WTC11 (cell line): ENCODE results near the gene RBM20. TPM values are rescaled to one million over a fixed set of nuclear protein-coding genes. Genes with fewer than 3 reads are reported as not detected.

Experiments
- ATAC-seq: fragments of 200-7000 bp; cut with Tn5 transposase; 2 replicates; pipeline ENCODE4 v1.10.0; 2021; ENCODE audit warnings: mild to moderate bottlenecking, moderate library complexity
- CTCF ChIA-PET: fragments of 300-600 bp; sonication (Branson Sonifier 250); formaldehyde crosslinking; loops from one replicate; lab custom pipeline; 2021; ENCODE audit warnings: antibody characterized with exemption; lab: Charles Lee
- POLR2A ChIA-PET: fragments of 350-600 bp; sonication (Branson Sonifier 250); formaldehyde crosslinking; loops from one replicate; lab custom pipeline; 2021; ENCODE audit warnings: antibody characterized with exemption; lab: Charles Lee
- DNase-seq: peaks from one replicate; pipeline ENCODE4 v3.0.0; 2021; ENCODE audit warnings: low spot score
- H3K27ac Mint-ChIP-seq: 2 replicates; pipeline ENCODE4 v1.8.0; 2021; ENCODE audit warnings: mixed read lengths
- H3K27me3 Mint-ChIP-seq: 2 replicates; pipeline ENCODE4 v1.8.0; 2021; ENCODE audit warnings: low read depth, mild to moderate bottlenecking, moderate library complexity, mixed read lengths
- H3K36me3 Mint-ChIP-seq: 2 replicates; pipeline ENCODE4 v1.8.0; 2021; ENCODE audit warnings: mixed read lengths
- H3K4me1 Mint-ChIP-seq: 2 replicates; pipeline ENCODE4 v1.8.0; 2022; ENCODE audit warnings: mixed read lengths
- H3K4me3 Mint-ChIP-seq: 2 replicates; pipeline ENCODE4 v1.8.0; 2021; ENCODE audit warnings: mild to moderate bottlenecking, moderate library complexity, mixed read lengths
- H3K9me3 Mint-ChIP-seq: 2 replicates; pipeline ENCODE4 v1.8.0; 2021; ENCODE audit warnings: mixed read lengths
- ETV6 ChIP-seq: sonication (generic); formaldehyde crosslinking; IDR thresholded peaks from 2 replicates; pipeline ENCODE4 v1.8.1; 2022; ENCODE audit warnings: mild to moderate bottlenecking, missing genetic modification reagents
- FOXP1 ChIP-seq: sonication (generic); formaldehyde crosslinking; IDR thresholded peaks from 2 replicates; pipeline ENCODE4 v1.8.0; 2022; ENCODE audit warnings: missing genetic modification reagents, mild to moderate bottlenecking, moderate library complexity, borderline replicate concordance
- GABPB1 ChIP-seq: sonication (generic); formaldehyde crosslinking; IDR thresholded peaks from 2 replicates; pipeline ENCODE4 v1.8.1; 2023; ENCODE audit warnings: mild to moderate bottlenecking, missing genetic modification reagents
- IRF2 ChIP-seq: sonication (generic); formaldehyde crosslinking; IDR thresholded peaks from 2 replicates; pipeline ENCODE4 v1.8.0; 2022; ENCODE audit warnings: low read depth, missing genetic modification reagents, borderline replicate concordance
- JUN ChIP-seq: sonication (generic); formaldehyde crosslinking; IDR thresholded peaks from 2 replicates; pipeline ENCODE4 v1.8.0; 2023; ENCODE audit warnings: mild to moderate bottlenecking, missing genetic modification reagents
- KAT7 ChIP-seq: sonication (generic); formaldehyde crosslinking; IDR thresholded peaks from 2 replicates; pipeline ENCODE4 v1.8.1; 2023; ENCODE audit warnings: missing genetic modification reagents, mild to moderate bottlenecking, borderline replicate concordance
- MYBL2 ChIP-seq: sonication (generic); formaldehyde crosslinking; IDR thresholded peaks from 2 replicates; pipeline ENCODE4 v1.8.1; 2023; ENCODE audit warnings: mild to moderate bottlenecking, moderate library complexity, missing genetic modification reagents
- NR3C1 ChIP-seq: sonication (generic); formaldehyde crosslinking; conservative IDR thresholded peaks from 2 replicates; pipeline ENCODE4 v1.8.1; 2023; ENCODE audit warnings: low read depth, mild to moderate bottlenecking, missing genetic modification reagents
- PRRX2 ChIP-seq: fragments of 250-450 bp; sonication (Bioruptor Pico); IDR thresholded peaks from 2 replicates; pipeline ENCODE4 v1.8.0; 2021; ENCODE audit warnings: mild to moderate bottlenecking
- RELA ChIP-seq: sonication (generic); formaldehyde crosslinking; IDR thresholded peaks from 2 replicates; pipeline ENCODE4 v1.8.1; 2022; ENCODE audit warnings: missing genetic modification reagents, mild to moderate bottlenecking, borderline replicate concordance
- RORB ChIP-seq: fragments of 250-450 bp; sonication (Bioruptor Pico); IDR thresholded peaks from 2 replicates; pipeline ENCODE4 v1.9.0; 2021; ENCODE audit warnings: mild to moderate bottlenecking
- ZNF671 ChIP-seq: fragments of 250-450 bp; sonication (Bioruptor Pico); IDR thresholded peaks from 2 replicates; pipeline ENCODE4 v1.8.0; 2021; ENCODE audit warnings: mild to moderate bottlenecking
- total RNA-seq: library from RNA; stranded (reverse); gene quantifications from 3 replicates; pipeline ENCODE4 v1.2.3, GENCODE V29; 2021
- TF ChIP-seq, protein P1 (sequence below): sonication (generic); formaldehyde crosslinking; IDR thresholded peaks from 2 replicates; pipeline ENCODE4 v1.8.0; 2023; ENCODE audit warnings: missing genetic modification reagents, mild to moderate bottlenecking, borderline replicate concordance
- TF ChIP-seq, protein P2 (sequence below): sonication (generic); formaldehyde crosslinking; conservative IDR thresholded peaks from 2 replicates; pipeline ENCODE4 v1.8.1; 2023; ENCODE audit warnings: mild to moderate bottlenecking, low read depth, missing genetic modification reagents, moderate library complexity
- TF ChIP-seq, protein P3 (sequence below): sonication (generic); formaldehyde crosslinking; IDR thresholded peaks from 2 replicates; pipeline ENCODE4 v1.8.0; 2023; ENCODE audit warnings: missing genetic modification reagents
- TF ChIP-seq, protein P4 (sequence below): fragments of 250-450 bp; sonication (Bioruptor Pico); IDR thresholded peaks from 2 replicates; pipeline ENCODE4 v2.1.2; 2022; ENCODE audit warnings: mild to moderate bottlenecking, moderate library complexity
- TF ChIP-seq, protein P5 (sequence below): sonication (generic); formaldehyde crosslinking; IDR thresholded peaks from 2 replicates; pipeline ENCODE4 v1.8.0; 2022; ENCODE audit warnings: mild to moderate bottlenecking, missing genetic modification reagents

RBM20 gene
- total RNA-seq, 1 experiment from 2014 or later: 0.52 TPM

DNA sequence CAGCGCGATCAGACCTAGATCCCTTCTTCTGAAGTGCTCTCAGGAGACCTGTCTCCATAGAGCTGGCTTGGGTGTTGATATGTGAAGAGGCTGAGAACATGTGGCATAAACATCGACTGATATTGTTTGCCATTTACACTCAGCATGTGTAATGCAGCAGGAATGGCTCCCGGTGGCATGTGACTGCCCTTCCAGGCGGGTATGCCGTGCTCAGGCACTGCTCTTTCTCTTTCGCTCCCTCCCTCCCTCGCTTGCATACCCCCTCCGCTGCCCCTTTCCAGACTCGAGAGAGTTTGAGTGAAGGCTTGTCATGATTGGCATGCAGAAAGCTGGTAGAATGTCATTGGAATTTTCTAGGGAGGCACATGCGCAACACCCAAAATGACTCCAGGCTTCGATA is 120.2 kb downstream of the RBM20 start:
- DNase-seq: no peak
- H3K27me3 Mint-ChIP-seq: no peaks in the 10 kb centered on the region
- CTCF ChIA-PET: no interaction called here
- H3K27ac Mint-ChIP-seq: no peak overlapping the region
- POLR2A ChIA-PET: no interaction called here
- ATAC-seq: no peak
- TF ChIP-seq, protein P1, sequence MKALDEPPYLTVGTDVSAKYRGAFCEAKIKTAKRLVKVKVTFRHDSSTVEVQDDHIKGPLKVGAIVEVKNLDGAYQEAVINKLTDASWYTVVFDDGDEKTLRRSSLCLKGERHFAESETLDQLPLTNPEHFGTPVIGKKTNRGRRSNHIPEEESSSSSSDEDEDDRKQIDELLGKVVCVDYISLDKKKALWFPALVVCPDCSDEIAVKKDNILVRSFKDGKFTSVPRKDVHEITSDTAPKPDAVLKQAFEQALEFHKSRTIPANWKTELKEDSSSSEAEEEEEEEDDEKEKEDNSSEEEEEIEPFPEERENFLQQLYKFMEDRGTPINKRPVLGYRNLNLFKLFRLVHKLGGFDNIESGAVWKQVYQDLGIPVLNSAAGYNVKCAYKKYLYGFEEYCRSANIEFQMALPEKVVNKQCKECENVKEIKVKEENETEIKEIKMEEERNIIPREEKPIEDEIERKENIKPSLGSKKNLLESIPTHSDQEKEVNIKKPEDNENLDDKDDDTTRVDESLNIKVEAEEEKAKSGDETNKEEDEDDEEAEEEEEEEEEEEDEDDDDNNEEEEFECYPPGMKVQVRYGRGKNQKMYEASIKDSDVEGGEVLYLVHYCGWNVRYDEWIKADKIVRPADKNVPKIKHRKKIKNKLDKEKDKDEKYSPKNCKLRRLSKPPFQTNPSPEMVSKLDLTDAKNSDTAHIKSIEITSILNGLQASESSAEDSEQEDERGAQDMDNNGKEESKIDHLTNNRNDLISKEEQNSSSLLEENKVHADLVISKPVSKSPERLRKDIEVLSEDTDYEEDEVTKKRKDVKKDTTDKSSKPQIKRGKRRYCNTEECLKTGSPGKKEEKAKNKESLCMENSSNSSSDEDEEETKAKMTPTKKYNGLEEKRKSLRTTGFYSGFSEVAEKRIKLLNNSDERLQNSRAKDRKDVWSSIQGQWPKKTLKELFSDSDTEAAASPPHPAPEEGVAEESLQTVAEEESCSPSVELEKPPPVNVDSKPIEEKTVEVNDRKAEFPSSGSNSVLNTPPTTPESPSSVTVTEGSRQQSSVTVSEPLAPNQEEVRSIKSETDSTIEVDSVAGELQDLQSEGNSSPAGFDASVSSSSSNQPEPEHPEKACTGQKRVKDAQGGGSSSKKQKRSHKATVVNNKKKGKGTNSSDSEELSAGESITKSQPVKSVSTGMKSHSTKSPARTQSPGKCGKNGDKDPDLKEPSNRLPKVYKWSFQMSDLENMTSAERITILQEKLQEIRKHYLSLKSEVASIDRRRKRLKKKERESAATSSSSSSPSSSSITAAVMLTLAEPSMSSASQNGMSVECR (CRISPR knock-in tag): no peak
- TF ChIP-seq MYBL2: no peak
- TF ChIP-seq PRRX2 (CRISPR knock-in tag): no peak
- TF ChIP-seq IRF2 (CRISPR knock-in tag): no peak
- TF ChIP-seq RELA: no peak
- TF ChIP-seq, protein P2, sequence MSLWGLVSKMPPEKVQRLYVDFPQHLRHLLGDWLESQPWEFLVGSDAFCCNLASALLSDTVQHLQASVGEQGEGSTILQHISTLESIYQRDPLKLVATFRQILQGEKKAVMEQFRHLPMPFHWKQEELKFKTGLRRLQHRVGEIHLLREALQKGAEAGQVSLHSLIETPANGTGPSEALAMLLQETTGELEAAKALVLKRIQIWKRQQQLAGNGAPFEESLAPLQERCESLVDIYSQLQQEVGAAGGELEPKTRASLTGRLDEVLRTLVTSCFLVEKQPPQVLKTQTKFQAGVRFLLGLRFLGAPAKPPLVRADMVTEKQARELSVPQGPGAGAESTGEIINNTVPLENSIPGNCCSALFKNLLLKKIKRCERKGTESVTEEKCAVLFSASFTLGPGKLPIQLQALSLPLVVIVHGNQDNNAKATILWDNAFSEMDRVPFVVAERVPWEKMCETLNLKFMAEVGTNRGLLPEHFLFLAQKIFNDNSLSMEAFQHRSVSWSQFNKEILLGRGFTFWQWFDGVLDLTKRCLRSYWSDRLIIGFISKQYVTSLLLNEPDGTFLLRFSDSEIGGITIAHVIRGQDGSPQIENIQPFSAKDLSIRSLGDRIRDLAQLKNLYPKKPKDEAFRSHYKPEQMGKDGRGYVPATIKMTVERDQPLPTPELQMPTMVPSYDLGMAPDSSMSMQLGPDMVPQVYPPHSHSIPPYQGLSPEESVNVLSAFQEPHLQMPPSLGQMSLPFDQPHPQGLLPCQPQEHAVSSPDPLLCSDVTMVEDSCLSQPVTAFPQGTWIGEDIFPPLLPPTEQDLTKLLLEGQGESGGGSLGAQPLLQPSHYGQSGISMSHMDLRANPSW (CRISPR knock-in tag): no peak
- no peaks in the 10 kb centered on the region for H3K36me3 Mint-ChIP-seq
- H3K9me3 Mint-ChIP-seq: no peaks in the 10 kb centered on the region
- H3K4me1 Mint-ChIP-seq: no peaks in the 10 kb centered on the region
- no peak overlapping the region for H3K4me3 Mint-ChIP-seq

DNA sequence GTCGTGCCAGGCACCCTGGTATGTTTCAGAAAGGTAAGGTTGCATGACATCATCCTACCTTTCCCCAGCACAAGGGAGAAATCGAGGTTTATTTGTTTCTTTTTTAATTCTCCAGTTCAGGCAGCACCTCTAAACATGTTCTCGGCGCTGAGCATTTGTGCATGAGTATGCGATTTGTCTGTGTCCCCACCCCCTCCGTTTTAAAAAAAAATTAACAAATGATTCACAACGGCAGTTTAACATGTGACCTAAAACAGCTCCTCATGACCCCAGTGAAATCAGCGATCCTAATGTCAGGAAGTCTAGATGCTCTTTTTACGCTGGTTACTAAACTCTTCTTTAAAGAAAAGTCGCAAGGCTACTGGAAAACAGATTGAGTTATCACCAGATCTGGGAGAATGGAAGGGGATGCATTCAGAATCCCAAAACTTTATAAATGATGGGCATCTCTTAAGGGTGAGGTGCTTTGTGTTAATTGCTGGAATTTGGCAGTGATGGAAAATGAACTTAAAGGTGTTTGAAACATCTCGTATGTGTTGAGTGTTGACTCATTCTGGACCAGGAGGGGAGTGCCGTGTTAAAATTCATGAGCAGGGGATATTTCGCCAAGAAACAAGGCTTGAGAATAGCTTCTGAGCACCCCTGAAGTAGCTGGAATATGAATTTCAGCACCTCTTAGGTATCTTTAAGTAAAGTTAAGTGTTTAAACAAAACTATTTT is 120.8 kb downstream of the RBM20 start:
- TF ChIP-seq, protein P3, sequence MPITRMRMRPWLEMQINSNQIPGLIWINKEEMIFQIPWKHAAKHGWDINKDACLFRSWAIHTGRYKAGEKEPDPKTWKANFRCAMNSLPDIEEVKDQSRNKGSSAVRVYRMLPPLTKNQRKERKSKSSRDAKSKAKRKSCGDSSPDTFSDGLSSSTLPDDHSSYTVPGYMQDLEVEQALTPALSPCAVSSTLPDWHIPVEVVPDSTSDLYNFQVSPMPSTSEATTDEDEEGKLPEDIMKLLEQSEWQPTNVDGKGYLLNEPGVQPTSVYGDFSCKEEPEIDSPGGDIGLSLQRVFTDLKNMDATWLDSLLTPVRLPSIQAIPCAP (CRISPR knock-in tag): no peak
- TF ChIP-seq JUN (CRISPR knock-in tag) (no peak), RORB (CRISPR knock-in tag) (no peak), ZNF671 (CRISPR knock-in tag) (no peak), ETV6 (CRISPR knock-in tag) (no peak), GABPB1 (CRISPR knock-in tag) (no peak), IRF2 (CRISPR knock-in tag) (no peak), KAT7 (CRISPR knock-in tag) (no peak), NR3C1 (CRISPR knock-in tag) (no peak), FOXP1 (CRISPR knock-in tag) (no peak)
- TF ChIP-seq, protein P4, sequence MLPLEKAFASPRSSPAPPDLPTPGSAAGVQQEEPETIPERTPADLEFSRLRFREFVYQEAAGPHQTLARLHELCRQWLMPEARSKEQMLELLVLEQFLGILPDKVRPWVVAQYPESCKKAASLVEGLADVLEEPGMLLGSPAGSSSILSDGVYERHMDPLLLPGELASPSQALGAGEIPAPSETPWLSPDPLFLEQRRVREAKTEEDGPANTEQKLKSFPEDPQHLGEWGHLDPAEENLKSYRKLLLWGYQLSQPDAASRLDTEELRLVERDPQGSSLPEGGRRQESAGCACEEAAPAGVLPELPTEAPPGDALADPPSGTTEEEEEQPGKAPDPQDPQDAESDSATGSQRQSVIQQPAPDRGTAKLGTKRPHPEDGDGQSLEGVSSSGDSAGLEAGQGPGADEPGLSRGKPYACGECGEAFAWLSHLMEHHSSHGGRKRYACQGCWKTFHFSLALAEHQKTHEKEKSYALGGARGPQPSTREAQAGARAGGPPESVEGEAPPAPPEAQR: no peak
- TF ChIP-seq, protein P5, sequence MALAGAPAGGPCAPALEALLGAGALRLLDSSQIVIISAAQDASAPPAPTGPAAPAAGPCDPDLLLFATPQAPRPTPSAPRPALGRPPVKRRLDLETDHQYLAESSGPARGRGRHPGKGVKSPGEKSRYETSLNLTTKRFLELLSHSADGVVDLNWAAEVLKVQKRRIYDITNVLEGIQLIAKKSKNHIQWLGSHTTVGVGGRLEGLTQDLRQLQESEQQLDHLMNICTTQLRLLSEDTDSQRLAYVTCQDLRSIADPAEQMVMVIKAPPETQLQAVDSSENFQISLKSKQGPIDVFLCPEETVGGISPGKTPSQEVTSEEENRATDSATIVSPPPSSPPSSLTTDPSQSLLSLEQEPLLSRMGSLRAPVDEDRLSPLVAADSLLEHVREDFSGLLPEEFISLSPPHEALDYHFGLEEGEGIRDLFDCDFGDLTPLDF (CRISPR knock-in tag): no peak
- Mint-ChIP-seq H3K4me1 (no peaks in the 10 kb centered on the region), H3K27me3 (no peaks in the 10 kb centered on the region), H3K36me3 (no peaks in the 10 kb centered on the region), H3K4me3 (no peak overlapping the region), H3K9me3 (no peaks in the 10 kb centered on the region), H3K27ac (no peak overlapping the region)
- ATAC-seq (no peak), DNase-seq (no peak)
- ChIA-PET POLR2A (no interaction called here), CTCF (no interaction called here)
